T-helper 17 cell (primary cell): ENCODE data around the gene IZUMO1R. TPM values are rescaled to one million over a fixed set of nuclear protein-coding genes. Genes with fewer than 3 reads are reported as not detected.
"Not testable (repeated sequence)": the region's sequence is repeated elsewhere in the genome, so short reads cannot be mapped to it uniquely, and the experiment has no call there.

ENCODE experiments used
- ATAC-seq: fragments of 150-1000 bp; cut with Tn5 transposase; 2 replicates; pipeline ENCODE4 v1.10.0; 2021; ENCODE audit warnings: mild to moderate bottlenecking, moderate library complexity
- DNase-seq, 3 donors: peaks; one replicate each; pipeline versions ENCODE4 v3.0.0 to v3.0.0-alpha.2; 2020 to 2021
- H3K9me3 ChIP-seq: one replicate; pipeline ENCODE4 v1.7.0; 2013; ENCODE audit warnings: low read length, mild to moderate bottlenecking; ENCODE audit not compliant: control insufficient read depth, poor library complexity, severe bottlenecking
- H3K27ac Mint-ChIP-seq: one replicate; pipeline ENCODE4 v1.8.0; 2022; ENCODE audit warnings: mild to moderate bottlenecking, moderate library complexity, mixed read lengths
- H3K27me3 Mint-ChIP-seq: one replicate; pipeline ENCODE4 v1.8.0; 2022; ENCODE audit warnings: mixed read lengths
- H3K36me3 Mint-ChIP-seq: one replicate; pipeline ENCODE4 v1.8.0; 2022; ENCODE audit warnings: low read depth, mixed read lengths
- H3K4me1 Mint-ChIP-seq: one replicate; pipeline ENCODE4 v1.8.0; 2022; ENCODE audit warnings: mild to moderate bottlenecking, mixed read lengths
- H3K4me3 Mint-ChIP-seq: one replicate; pipeline ENCODE4 v1.8.0; 2022; ENCODE audit warnings: mild to moderate bottlenecking, moderate library complexity, mixed read lengths
- total RNA-seq, 4 donors: library from RNA in 2 of 4; stranded (reverse) in 2 of 4; gene quantifications; one replicate each; pipeline ENCODE4 v1.2.3 and lab custom pipeline; 2022 to 2026

Gene IZUMO1R
- total RNA-seq (not detected), total RNA-seq (lab: John Stamatoyannopoulos, UW) (0 reads per million in 2 donors)

DNA sequence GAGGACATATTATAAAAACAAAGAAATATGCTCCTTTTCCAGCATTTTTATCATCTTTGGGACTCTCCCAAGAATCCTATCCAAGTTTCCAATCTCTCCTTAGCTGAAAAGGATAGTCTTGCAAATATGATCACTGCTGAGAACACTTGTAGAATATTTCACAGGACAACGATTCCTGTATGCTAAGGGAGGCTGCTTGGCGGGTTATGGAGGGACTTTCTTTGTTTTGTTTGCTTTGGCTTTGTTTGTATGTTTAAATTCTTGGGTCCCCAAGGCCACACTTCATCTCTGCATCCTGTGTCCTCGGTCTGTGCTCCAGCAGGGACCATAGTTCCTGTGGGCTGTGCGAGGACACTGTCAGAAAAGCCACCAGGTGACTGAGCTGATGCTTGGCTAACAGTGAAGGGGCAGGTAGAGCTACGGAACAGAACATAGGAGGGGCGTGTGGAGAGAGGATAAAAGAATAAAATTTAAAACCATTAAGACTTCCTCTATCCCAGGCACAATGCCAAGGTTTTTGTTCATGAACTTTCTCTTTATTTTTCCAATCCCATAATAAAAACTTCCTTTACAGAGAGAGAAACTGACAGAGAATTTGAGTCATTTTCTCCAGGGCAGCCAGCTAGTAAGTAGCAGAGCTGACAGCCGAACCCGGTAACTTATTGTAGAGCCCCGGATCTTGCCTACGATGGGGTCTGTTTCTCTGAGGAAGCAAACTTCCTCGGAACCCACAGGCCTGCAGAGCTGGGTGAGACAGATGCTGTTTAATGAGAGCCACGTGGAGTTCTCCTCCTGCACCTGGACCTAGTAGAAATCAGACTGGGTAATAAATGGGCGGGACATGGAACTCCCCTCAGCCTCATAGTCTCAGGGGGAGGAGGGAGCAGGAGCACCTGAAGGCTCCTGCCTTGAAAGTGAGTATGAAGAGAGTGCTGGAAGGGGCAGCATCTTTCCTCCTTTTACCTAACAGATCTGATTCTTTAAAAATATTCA, at the start of gene IZUMO1R:
TSS of gene IZUMO1R (plus strand) at position 615 of the 993 bp plus-strand sequence. CDS start 1,057 bp downstream, outside the sequence.
- Mint-ChIP-seq H3K27me3 (no peaks in the 10 kb centered on the region), H3K4me3 (no peak within 1 kb of the TSS), H3K27ac (no peak within 1 kb of the TSS), H3K36me3 (no peaks in the 10 kb centered on the region), H3K4me1 (peaks cover 4% of the 10 kb centered on the region)
- ATAC-seq: no peak
- DNase-seq: no peak
- no peaks in the 10 kb centered on the region for H3K9me3 ChIP-seq

DNA sequence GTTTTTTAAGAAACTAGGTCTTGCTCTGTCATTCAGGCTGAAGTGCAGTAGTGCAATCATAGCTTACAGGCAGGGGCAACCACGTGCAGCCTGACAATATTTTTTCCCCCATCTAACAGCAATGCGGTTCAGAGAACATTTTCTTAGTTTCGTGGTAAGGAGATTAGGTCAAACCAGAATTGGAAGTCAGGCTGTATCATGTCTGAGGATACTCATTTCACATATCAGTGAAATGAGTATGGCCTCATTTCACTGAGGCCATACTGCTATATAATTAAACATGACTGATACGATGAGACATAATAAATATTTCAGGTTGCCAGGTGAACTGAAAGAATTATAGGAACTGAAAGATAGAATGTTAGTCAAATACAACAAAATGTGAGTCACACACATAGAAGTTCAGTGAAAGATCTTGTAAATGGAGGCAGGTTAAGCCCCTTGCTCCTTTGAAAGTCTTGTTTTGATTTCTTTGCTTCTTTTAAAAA, 32.5 kb upstream of the IZUMO1R start:
- no peak for ATAC-seq
- Mint-ChIP-seq H3K27me3 (no peaks in the 10 kb centered on the region), H3K4me1 (no peaks in the 10 kb centered on the region), H3K4me3 (no peak overlapping the region), H3K27ac (no peak overlapping the region), H3K36me3 (no peaks in the 10 kb centered on the region)
- no peak for DNase-seq
- no peaks in the 10 kb centered on the region for H3K9me3 ChIP-seq

DNA sequence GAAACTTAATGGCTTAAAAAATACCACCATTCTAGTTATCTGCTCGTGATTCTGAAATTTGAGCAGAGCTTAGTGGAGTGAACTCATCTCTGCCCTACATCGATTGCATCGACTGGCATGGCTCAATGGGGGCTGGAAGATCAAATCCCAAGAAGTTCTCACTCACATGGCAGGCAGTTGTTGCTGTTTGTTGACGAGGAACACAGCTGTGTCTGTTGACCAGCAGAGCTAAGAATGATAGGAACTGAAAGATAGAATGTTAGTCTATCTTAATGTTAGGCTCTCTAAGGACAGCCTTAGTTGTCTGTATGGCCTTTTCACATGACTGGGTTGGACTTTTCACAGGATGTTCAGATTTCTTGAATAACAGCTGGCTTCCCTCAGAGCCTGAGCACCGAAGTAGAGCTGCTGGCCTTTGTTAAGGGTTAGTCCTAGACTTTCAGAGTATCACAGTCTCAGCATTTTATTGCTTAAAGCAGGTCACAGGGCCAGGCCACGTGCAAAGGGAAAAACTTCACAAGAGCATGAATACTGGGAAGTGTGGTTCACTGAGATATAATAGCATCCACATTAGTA, 31.6 kb upstream of the IZUMO1R start:
- Mint-ChIP-seq H3K36me3 (no peaks in the 10 kb centered on the region), H3K4me3 (no peak overlapping the region), H3K27me3 (no peaks in the 10 kb centered on the region), H3K4me1 (no peaks in the 10 kb centered on the region), H3K27ac (no peak overlapping the region)
- H3K9me3 ChIP-seq: no peaks in the 10 kb centered on the region
- ATAC-seq (no peak), DNase-seq (no peak)

DNA sequence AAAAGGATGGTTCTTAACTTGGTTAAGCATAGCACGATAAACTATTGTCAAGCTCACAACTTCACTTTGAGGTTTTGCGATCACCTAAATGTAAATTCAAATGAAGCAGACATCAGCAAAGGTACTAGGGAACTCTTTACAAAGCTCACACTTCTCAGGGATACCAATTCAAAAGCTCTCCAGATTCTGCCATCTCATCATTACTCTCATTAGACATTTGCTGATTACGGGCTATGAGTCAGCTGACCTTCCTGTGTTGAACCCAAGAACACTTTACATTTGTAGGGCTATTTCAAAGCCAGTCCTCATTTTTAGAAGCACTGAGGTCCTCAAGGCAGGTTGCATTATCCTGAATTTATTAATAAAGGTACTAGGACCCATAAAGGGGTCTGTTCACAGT, 28.4 kb upstream of the IZUMO1R start:
- ATAC-seq: no peak
- Mint-ChIP-seq H3K27ac (no peak overlapping the region), H3K27me3 (no peaks in the 10 kb centered on the region), H3K4me3 (no peak overlapping the region), H3K4me1 (no peaks in the 10 kb centered on the region), H3K36me3 (no peaks in the 10 kb centered on the region)
- no peak for DNase-seq
- no peaks in the 10 kb centered on the region for H3K9me3 ChIP-seq

- Mint-ChIP-seq H3K27me3 (no peaks in the 10 kb centered on the region), H3K4me1 (no peaks in the 10 kb centered on the region), H3K36me3 (no peaks in the 10 kb centered on the region), H3K4me3 (no peak overlapping the region), H3K27ac (no peak overlapping the region)
- no peak for ATAC-seq
- no peaks in the 10 kb centered on the region for H3K9me3 ChIP-seq
- DNase-seq: no peak
These were observed 27.4 kb upstream of the IZUMO1R start for GRCh38 chr11:94276943-94277342.

GRCh38 chr11:94278207-94278606, 26.2 kb upstream of the IZUMO1R start:
- not testable (repeated sequence) for DNase-seq, H3K27ac Mint-ChIP-seq, H3K27me3 Mint-ChIP-seq, H3K9me3 ChIP-seq, H3K4me1 Mint-ChIP-seq, H3K36me3 Mint-ChIP-seq, ATAC-seq, H3K4me3 Mint-ChIP-seq

DNA sequence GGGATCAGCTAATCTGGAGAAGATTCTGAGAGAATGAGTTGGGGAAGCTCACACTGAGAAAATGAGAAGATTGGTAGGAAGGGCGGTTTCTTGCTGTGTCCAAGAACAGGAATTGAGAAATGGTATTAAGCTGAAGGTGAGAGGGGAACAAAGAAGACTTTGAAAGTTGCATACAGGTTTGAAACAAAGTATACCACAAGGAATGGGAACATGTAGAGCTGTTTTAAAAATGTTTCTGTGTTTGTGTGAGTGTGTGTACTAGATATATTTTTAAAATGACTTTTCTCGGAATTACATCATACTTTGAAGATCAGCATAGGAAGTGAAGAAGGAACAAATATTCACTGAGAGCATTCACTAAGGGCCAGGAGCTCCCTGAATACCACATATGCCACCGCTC, 24.4 kb upstream of the IZUMO1R start:
- DNase-seq (no peak), ATAC-seq (no peak)
- no peaks in the 10 kb centered on the region for H3K36me3 Mint-ChIP-seq
- no peaks in the 10 kb centered on the region for H3K4me1 Mint-ChIP-seq
- H3K4me3 Mint-ChIP-seq: no peak overlapping the region
- H3K27ac Mint-ChIP-seq: no peak overlapping the region
- H3K27me3 Mint-ChIP-seq: no peaks in the 10 kb centered on the region
- H3K9me3 ChIP-seq: no peaks in the 10 kb centered on the region

DNA sequence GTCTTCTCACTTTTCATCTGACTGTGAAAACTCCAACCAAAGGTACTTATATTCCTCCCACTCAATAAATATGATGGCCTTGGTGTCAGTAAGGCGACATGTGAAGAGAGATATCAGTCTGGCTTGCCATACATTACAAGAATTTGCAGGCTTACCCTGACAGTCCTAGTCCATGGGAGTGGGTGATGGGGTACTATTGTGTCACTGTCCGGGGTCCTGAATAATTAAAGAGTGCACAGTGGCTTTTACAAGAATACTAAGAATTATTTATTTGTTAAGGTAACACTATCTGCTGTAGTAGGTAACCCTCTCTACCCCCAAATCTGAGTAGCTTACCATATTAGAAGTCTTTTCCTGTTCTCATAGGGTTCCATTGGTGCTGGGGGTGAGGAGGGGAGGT, 23.1 kb upstream of the IZUMO1R start:
- Mint-ChIP-seq H3K27ac (no peak overlapping the region), H3K4me1 (no peaks in the 10 kb centered on the region), H3K27me3 (peaks cover 5% of the 10 kb centered on the region), H3K36me3 (no peaks in the 10 kb centered on the region), H3K4me3 (no peak overlapping the region)
- DNase-seq (no peak), ATAC-seq (no peak)
- no peaks in the 10 kb centered on the region for H3K9me3 ChIP-seq

DNA sequence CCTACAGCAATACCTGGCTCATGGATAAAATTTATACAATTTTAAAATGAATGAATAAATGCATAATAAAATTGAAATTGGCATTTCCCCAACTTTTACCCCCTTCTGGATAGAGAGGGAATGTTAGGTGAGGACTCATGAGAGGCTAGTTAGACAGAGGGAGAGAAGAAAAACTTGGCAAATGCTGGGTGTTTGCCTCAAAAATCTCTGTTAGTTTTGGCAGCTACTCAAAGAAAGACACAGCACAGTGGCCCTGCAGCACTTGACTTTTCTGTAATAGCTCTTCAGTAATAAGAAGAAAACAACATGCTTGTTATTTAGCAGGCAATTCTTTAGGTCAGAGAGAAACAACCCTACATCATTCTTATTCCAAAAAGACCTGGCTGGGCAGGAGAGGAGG, 20.7 kb upstream of the IZUMO1R start:
- Mint-ChIP-seq H3K4me3 (no peak overlapping the region), H3K27me3 (peaks cover 6% of the 10 kb centered on the region), H3K4me1 (no peaks in the 10 kb centered on the region), H3K36me3 (no peaks in the 10 kb centered on the region), H3K27ac (no peak overlapping the region)
- no peak for ATAC-seq
- H3K9me3 ChIP-seq: no peaks in the 10 kb centered on the region
- DNase-seq: no peak

- ATAC-seq (no peak), DNase-seq (no peak)
- peaks cover 11% of the 10 kb centered on the region for H3K27me3 Mint-ChIP-seq
- no peaks in the 10 kb centered on the region for H3K9me3 ChIP-seq
- H3K27ac Mint-ChIP-seq: no peak overlapping the region
- no peak overlapping the region for H3K4me3 Mint-ChIP-seq
- peaks cover 2% of the 10 kb centered on the region for H3K4me1 Mint-ChIP-seq
- no peaks in the 10 kb centered on the region for H3K36me3 Mint-ChIP-seq
These were observed 8.8 kb upstream of the IZUMO1R start for GRCh38 chr11:94295534-94295933.

GRCh38 chr11:94297985-94298576, 6.3 kb upstream of the IZUMO1R start:
- no peaks in the 10 kb centered on the region for H3K9me3 ChIP-seq
- H3K4me1 Mint-ChIP-seq: peaks cover 2% of the 10 kb centered on the region
- DNase-seq (no peak), ATAC-seq (no peak)
- H3K36me3 Mint-ChIP-seq: no peaks in the 10 kb centered on the region
- H3K4me3 Mint-ChIP-seq: no peak overlapping the region
- H3K27ac Mint-ChIP-seq: no peak overlapping the region
- H3K27me3 Mint-ChIP-seq: peaks cover 11% of the 10 kb centered on the region

GRCh38 chr11:94302776-94303175, 1.6 kb upstream of the IZUMO1R start:
- no peaks in the 10 kb centered on the region for H3K27me3 Mint-ChIP-seq
- H3K4me1 Mint-ChIP-seq: peaks cover 4% of the 10 kb centered on the region
- DNase-seq (no peak), ATAC-seq (no peak)
- no peak overlapping the region for H3K27ac Mint-ChIP-seq
- no peaks in the 10 kb centered on the region for H3K36me3 Mint-ChIP-seq
- H3K9me3 ChIP-seq: no peaks in the 10 kb centered on the region
- H3K4me3 Mint-ChIP-seq: no peak overlapping the region

DNA sequence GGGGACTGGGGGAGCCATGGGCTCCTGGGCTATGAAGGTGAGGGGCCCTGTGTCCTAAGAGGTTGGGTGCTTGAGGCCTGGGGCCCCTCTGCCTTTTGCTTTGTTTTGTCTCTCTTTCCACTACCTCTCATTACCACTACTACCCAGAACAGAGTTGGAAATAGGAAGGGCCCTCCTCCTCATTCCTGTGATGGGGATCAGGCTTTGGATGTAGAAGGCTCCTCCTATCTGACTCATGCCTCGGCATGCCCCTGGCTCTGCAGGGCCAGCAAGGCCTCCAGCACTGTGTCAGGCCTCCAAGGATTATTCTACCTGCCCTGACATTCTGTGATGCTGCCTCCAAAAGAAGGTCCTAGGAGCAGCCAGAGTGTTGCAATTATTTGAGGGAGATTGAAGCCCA, 766 bp downstream of the IZUMO1R start:
- peaks cover 3% of the 10 kb centered on the region for H3K4me1 Mint-ChIP-seq
- H3K27me3 Mint-ChIP-seq: no peaks in the 10 kb centered on the region
- H3K4me3 Mint-ChIP-seq: no peak overlapping the region
- DNase-seq (no peak), ATAC-seq (no peak)
- no peak overlapping the region for H3K27ac Mint-ChIP-seq
- no peaks in the 10 kb centered on the region for H3K36me3 Mint-ChIP-seq
- no peaks in the 10 kb centered on the region for H3K9me3 ChIP-seq
